Skeletal muscle satellite cell (primary cell): ENCODE data around the gene RNPEP.

Source experiments
- H3K27me3 ChIP-seq: 2 replicates; pipeline ENCODE4 v1.7.0; 2013; ENCODE audit warnings: low read length; ENCODE audit not compliant: control insufficient read depth, insufficient read depth
- H3K36me3 ChIP-seq: 2 replicates; pipeline ENCODE4 v1.7.0; 2013; ENCODE audit warnings: mild to moderate bottlenecking, control low read depth, low read length; ENCODE audit not compliant: insufficient read depth
- H3K4me1 ChIP-seq: 2 replicates; pipeline ENCODE4 v1.7.0; 2013; ENCODE audit warnings: low read length; ENCODE audit not compliant: control insufficient read depth, insufficient read depth
- H3K4me2 ChIP-seq: 2 replicates; pipeline ENCODE4 v1.7.0; 2013; ENCODE audit warnings: mild to moderate bottlenecking, low read length
- H3K4me3 ChIP-seq: 2 replicates; pipeline ENCODE4 v1.7.0; 2013; ENCODE audit warnings: low read length
- H3K9ac ChIP-seq: 2 replicates; pipeline ENCODE4 v1.7.0; 2013; ENCODE audit warnings: mild to moderate bottlenecking, low read depth, low read length, moderate library complexity
- H3K9me3 ChIP-seq: replicated peaks from 2 replicates; pipeline ENCODE4 v1.7.0; 2013; ENCODE audit warnings: mild to moderate bottlenecking, control low read depth, low read length

RNPEP gene

GRCh38 chr1:202002507-202002906, 20.1 kb downstream of the RNPEP start:
- no peaks in the 10 kb centered on the region for H3K4me1 ChIP-seq
- H3K4me2 ChIP-seq: no peak overlapping the region
- H3K27me3 ChIP-seq: no peaks in the 10 kb centered on the region
- no peak overlapping the region for H3K9ac ChIP-seq
- no peaks in the 10 kb centered on the region for H3K9me3 ChIP-seq
- no peak overlapping the region for H3K4me3 ChIP-seq
- peaks cover 63% of the 10 kb centered on the region for H3K36me3 ChIP-seq

DNA sequence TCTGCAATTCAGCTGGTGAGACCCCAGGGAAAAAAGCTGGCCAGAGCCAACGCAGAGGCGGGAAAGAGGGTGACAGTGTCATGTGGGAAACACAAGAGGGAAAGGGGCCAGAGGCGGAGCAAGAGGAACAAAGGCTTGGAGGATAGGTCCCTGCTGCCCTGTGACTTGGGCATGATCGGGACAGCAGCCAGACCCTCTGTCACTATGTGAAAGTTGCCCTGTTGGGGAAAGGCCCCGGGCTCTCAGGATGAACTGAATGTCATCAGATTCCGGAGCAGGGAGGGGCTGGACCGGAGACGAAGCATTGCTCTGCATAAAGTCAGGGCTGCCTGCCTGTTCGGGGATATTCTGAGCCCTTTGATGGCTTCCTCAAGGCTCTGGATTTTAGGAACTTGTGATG, 22.3 kb downstream of the RNPEP start:
- no peaks in the 10 kb centered on the region for H3K27me3 ChIP-seq
- no peak overlapping the region for H3K4me3 ChIP-seq
- H3K9me3 ChIP-seq: no peaks in the 10 kb centered on the region

GRCh38 chr1:202005958-202006357, 23.5 kb downstream of the RNPEP start:
- Histone ChIP-seq H3K4me2 (no peak overlapping the region), H3K9ac (no peak overlapping the region), H3K4me1 (no peaks in the 10 kb centered on the region), H3K4me3 (no peak overlapping the region), H3K27me3 (peaks cover 8% of the 10 kb centered on the region), H3K36me3 (peaks cover 44% of the 10 kb centered on the region), H3K9me3 (no peaks in the 10 kb centered on the region)

More for the DNA sequence above, 22.3 kb downstream of the RNPEP start:
- H3K4me1 ChIP-seq: no peaks in the 10 kb centered on the region
- no peak overlapping the region for H3K9ac ChIP-seq
- H3K4me2 ChIP-seq: no peak overlapping the region
- peaks cover 55% of the 10 kb centered on the region for H3K36me3 ChIP-seq

DNA sequence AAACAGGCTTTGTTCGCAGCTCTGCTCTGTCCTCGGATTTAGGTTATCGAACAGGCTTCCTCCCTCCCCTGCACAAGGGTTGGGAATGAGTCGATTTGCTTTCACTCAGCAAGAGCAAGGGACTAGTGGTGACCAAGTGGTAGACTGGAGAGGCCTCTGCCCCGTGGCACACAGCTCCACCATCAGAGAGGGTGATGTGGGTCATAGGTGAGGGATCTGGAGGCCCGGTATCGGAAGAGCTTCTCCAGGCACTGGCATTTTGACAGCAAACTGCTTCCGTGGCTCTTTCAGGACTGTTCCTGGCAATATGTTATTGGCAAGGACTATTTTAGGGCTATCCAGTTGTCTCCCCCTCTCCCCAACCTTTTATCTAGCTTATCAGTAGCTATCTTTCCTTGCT, 24.9 kb downstream of the RNPEP start:
- no peak overlapping the region for H3K4me2 ChIP-seq
- peaks cover 37% of the 10 kb centered on the region for H3K36me3 ChIP-seq
- no peak overlapping the region for H3K9ac ChIP-seq
- no peaks in the 10 kb centered on the region for H3K9me3 ChIP-seq
- no peak overlapping the region for H3K4me3 ChIP-seq
- no peaks in the 10 kb centered on the region for H3K4me1 ChIP-seq
- peaks cover 14% of the 10 kb centered on the region for H3K27me3 ChIP-seq

GRCh38 chr1:202007805-202008489, 25.5 kb downstream of the RNPEP start:
- no peak overlapping the region for H3K4me3 ChIP-seq
- H3K9me3 ChIP-seq: no peaks in the 10 kb centered on the region
- peaks cover 31% of the 10 kb centered on the region for H3K36me3 ChIP-seq
- H3K27me3 ChIP-seq: peaks cover 16% of the 10 kb centered on the region
- H3K9ac ChIP-seq: no peak overlapping the region
- H3K4me2 ChIP-seq: no peak overlapping the region
- no peaks in the 10 kb centered on the region for H3K4me1 ChIP-seq

DNA sequence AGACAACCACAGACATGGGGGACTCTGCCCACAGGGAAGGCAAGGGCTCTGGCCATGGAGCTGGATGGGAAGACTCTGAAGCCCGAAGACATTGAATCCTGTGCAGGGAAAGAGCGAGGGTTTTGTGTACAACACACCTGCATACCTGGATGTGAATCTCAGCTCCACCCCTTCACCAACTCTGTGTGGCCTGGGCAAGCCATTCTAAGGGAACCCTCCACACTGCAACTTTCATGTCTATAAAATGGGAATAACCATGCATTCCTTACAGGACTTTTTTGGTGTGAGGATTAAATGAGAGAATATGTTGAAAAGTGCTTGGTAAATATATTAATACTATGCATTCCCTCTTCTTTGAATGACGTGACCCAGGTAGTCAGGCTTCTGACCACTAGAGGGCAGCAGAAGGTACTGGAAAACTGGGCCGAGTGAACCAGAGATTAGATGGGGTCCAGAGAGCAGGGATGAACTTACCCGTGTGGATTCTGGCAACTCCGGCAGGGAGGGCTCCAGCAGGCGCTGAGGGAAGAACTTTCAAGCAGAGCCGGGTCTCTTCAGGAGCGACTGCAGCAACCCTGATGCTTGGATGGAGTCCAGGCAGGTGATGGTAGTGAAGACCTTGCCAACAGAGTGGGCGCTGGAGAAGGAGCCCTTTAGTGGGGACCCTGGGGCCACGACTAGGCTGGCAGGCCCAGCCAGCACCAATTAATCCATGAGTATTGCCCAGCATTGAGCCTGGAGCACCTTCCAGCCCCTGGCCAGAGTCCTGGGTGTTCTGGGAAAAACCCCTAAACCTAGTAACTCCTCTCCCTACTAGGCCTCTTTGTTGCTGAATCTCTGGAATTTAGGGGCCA, 27.1 kb downstream of the RNPEP start:
- Histone ChIP-seq H3K27me3 (peaks cover 23% of the 10 kb centered on the region), H3K9me3 (no peaks in the 10 kb centered on the region), H3K36me3 (peaks cover 17% of the 10 kb centered on the region), H3K4me2 (no peak overlapping the region), H3K9ac (no peak overlapping the region), H3K4me1 (no peaks in the 10 kb centered on the region), H3K4me3 (no peak overlapping the region)

GRCh38 chr1:202010180-202011015, 27.9 kb downstream of the RNPEP start, which contains the start of gene ELF3:
ELF3 (plus strand) TSS chr1:202010587; CDS start chr1:202011137, 550 bp downstream.
- H3K27me3 ChIP-seq: peaks cover 23% of the 10 kb centered on the region
- no peak within 1 kb of the TSS for H3K9ac ChIP-seq
- H3K9me3 ChIP-seq: no peaks in the 10 kb centered on the region
- H3K4me3 ChIP-seq: no peak within 1 kb of the TSS
- H3K4me1 ChIP-seq: no peaks in the 10 kb centered on the region
- H3K36me3 ChIP-seq: peaks cover 8% of the 10 kb centered on the region
- H3K4me2 ChIP-seq: no peak within 1 kb of the TSS

DNA sequence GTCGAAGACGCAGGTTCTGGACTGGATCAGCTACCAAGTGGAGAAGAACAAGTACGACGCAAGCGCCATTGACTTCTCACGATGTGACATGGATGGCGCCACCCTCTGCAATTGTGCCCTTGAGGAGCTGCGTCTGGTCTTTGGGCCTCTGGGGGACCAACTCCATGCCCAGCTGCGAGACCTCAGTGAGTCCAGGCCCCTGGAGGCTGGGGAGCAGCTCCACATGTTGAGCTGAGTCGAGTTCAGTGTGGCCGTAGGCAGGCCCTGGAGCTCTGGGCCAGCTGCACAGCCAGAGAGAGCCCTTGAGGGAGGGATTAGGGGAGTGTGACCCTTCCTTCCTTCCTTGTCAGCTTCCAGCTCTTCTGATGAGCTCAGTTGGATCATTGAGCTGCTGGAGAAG, 29.5 kb downstream of the RNPEP start:
- Histone ChIP-seq H3K9me3 (no peaks in the 10 kb centered on the region), H3K4me2 (no peak overlapping the region), H3K36me3 (no peaks in the 10 kb centered on the region), H3K4me3 (no peak overlapping the region), H3K27me3 (peaks cover 28% of the 10 kb centered on the region), H3K4me1 (no peaks in the 10 kb centered on the region), H3K9ac (no peak overlapping the region)

GRCh38 chr1:202012544-202013478, 30.4 kb downstream of the RNPEP start:
- Histone ChIP-seq H3K27me3 (peaks cover 35% of the 10 kb centered on the region), H3K36me3 (no peaks in the 10 kb centered on the region), H3K4me1 (no peaks in the 10 kb centered on the region), H3K9ac (no peak overlapping the region), H3K9me3 (no peaks in the 10 kb centered on the region), H3K4me2 (no peak overlapping the region), H3K4me3 (no peak overlapping the region)

DNA sequence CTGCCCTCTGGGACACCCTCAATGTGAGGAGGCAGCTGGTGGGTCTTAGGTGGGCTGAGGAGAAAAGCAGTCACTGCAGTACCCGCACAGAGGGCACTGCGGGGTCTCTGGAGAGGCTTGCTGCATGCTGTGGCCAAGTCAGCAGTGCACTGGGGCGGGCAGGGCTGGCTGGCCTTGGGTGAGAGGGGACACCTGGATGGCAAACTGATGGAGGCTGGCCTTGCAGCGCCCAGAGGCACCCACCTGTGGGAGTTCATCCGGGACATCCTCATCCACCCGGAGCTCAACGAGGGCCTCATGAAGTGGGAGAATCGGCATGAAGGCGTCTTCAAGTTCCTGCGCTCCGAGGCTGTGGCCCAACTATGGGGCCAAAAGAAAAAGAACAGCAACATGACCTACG, 31.2 kb downstream of the RNPEP start:
- Histone ChIP-seq H3K9ac (no peak overlapping the region), H3K4me2 (no peak overlapping the region), H3K36me3 (no peaks in the 10 kb centered on the region), H3K4me1 (no peaks in the 10 kb centered on the region), H3K27me3 (peaks cover 42% of the 10 kb centered on the region), H3K4me3 (no peak overlapping the region), H3K9me3 (no peaks in the 10 kb centered on the region)
